ENCODE data around the gene SPATC1L.

DNA sequence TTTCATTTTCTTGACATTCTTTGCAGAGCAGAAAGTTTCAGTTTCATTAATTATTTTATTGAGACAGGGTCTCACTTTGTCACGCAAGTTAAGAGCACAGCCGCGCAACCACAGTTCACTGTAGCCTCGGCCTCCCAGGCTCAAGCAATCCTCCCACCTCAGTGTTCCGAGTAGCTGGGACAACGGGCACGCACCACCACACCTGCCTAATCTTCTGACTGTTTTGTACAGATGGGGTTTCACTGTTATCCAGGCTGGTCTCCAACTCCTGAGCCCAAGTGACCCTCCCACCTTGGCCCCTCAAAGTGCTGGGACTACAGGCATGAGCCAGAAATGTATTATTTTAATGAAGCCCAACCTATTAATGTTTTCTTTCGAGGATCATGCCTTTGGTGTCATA lies 3.0 kb upstream of the SPATC1L start:
- no peak for TF ChIP-seq YY1 (IDR thresholded peaks at IDR 0.05; ENCODE audit: insufficient read depth, insufficient read length)
- TF ChIP-seq ZNF274 (IDR thresholded peaks at IDR 0.05; ENCODE audit: low read depth, low read length), result no peak
